Astrocyte (in vitro differentiated cells and primary cell): ENCODE results near the gene B4GALT1. TPM values are rescaled to one million over a fixed set of nuclear protein-coding genes. Genes with fewer than 3 reads are reported as not detected.

ENCODE experiments used
- DNase-seq: peaks from one replicate; pipeline ENCODE4 v3.0.0-alpha.2; 2010; ENCODE audit warnings: low read depth
- FAIRE-seq: peaks from 2 replicates; lab custom pipeline; 2011; peaks lifted over from hg19 to GRCh38; lab: Jason Lieb, UNC
- H2AFZ ChIP-seq: 2 replicates; pipeline ENCODE4 v1.6.0; 2012; ENCODE audit warnings: low read depth, low read length, inconsistent platforms
- H3K27ac ChIP-seq: 2 replicates; pipeline ENCODE4 v1.5.1; 2011; ENCODE audit warnings: low read depth, low read length, inconsistent platforms
- H3K27me3 ChIP-seq: 2 replicates; pipeline ENCODE4 v1.6.0; 2011; ENCODE audit warnings: low read length, inconsistent platforms; ENCODE audit not compliant: insufficient read depth
- H3K36me3 ChIP-seq: 2 replicates; pipeline ENCODE4 v1.5.1; 2011; ENCODE audit warnings: low read length, inconsistent platforms; ENCODE audit not compliant: insufficient read depth
- H3K4me1 ChIP-seq: 2 replicates; pipeline ENCODE4 v1.5.1; 2011; ENCODE audit warnings: low read length, inconsistent platforms; ENCODE audit not compliant: insufficient read depth
- H3K4me2 ChIP-seq: 2 replicates; pipeline ENCODE4 v1.6.0; 2012; ENCODE audit warnings: low read length, inconsistent platforms
- H3K4me3 ChIP-seq: 2 replicates; pipeline ENCODE4 v1.5.1; 2011; ENCODE audit warnings: low read depth, mild to moderate bottlenecking, low read length, inconsistent platforms; ENCODE audit not compliant: insufficient read depth
- H3K79me2 ChIP-seq: 2 replicates; pipeline ENCODE4 v1.6.0; 2012; ENCODE audit warnings: mild to moderate bottlenecking, low read length, inconsistent platforms; ENCODE audit not compliant: insufficient read depth
- H3K9ac ChIP-seq: 2 replicates; pipeline ENCODE4 v1.6.0; 2012; ENCODE audit warnings: mild to moderate bottlenecking, low read length, inconsistent platforms
- H3K9me3 ChIP-seq: 2 replicates; pipeline ENCODE4 v1.5.1; 2012; ENCODE audit warnings: low read depth, mild to moderate bottlenecking, low read length, inconsistent platforms; ENCODE audit not compliant: insufficient read depth
- H4K20me1 ChIP-seq: 2 replicates; pipeline ENCODE4 v1.6.0; 2012; ENCODE audit warnings: low read length, inconsistent platforms; ENCODE audit not compliant: insufficient read depth
- H3K27ac Mint-ChIP-seq: one replicate; pipeline ENCODE4 v1.8.0; 2021; ENCODE audit warnings: mild to moderate bottlenecking, mixed read lengths; ENCODE audit not compliant: unreplicated experiment
- H3K27me3 Mint-ChIP-seq: one replicate; pipeline ENCODE4 v1.8.0; 2021; ENCODE audit warnings: low read depth, mixed read lengths; ENCODE audit not compliant: unreplicated experiment
- H3K36me3 Mint-ChIP-seq: one replicate; pipeline ENCODE4 v1.8.0; 2021; ENCODE audit warnings: low read depth, mixed read lengths; ENCODE audit not compliant: unreplicated experiment
- H3K4me1 Mint-ChIP-seq: one replicate; pipeline ENCODE4 v1.8.0; 2021; ENCODE audit warnings: low read depth, mixed read lengths; ENCODE audit not compliant: unreplicated experiment
- H3K4me3 Mint-ChIP-seq: one replicate; pipeline ENCODE4 v1.8.0; 2021; ENCODE audit warnings: mild to moderate bottlenecking, moderate library complexity, mixed read lengths; ENCODE audit not compliant: unreplicated experiment
- H3K9me3 Mint-ChIP-seq: one replicate; pipeline ENCODE4 v1.8.0; 2021; ENCODE audit warnings: mild to moderate bottlenecking, mixed read lengths; ENCODE audit not compliant: unreplicated experiment
- EZH2 ChIP-seq: IDR thresholded peaks from 2 replicates; pipeline ENCODE4 v1.6.1; 2012; ENCODE audit warnings: mild to moderate bottlenecking, low read length, inconsistent platforms; ENCODE audit not compliant: insufficient read depth
- total RNA-seq: library from RNA; stranded (reverse); gene quantifications from 2 replicates; pipeline ENCODE4 v1.2.1, GENCODE V29; 2021
- TF ChIP-seq, protein P1 (sequence below): IDR thresholded peaks from 2 replicates; pipeline ENCODE4 v1.5.1; 2011; ENCODE audit warnings: low read depth, mild to moderate bottlenecking, inconsistent platforms, low read length, moderate library complexity; ENCODE audit not compliant: insufficient read depth

The B4GALT1 gene
- total RNA-seq, 1 donor from 2014 or later: 93.1 TPM

- peaks cover 34% of the 10 kb centered on the region for H4K20me1 ChIP-seq
- peaks cover 96% of the 10 kb centered on the region for H3K79me2 ChIP-seq
- TF ChIP-seq, protein P1, sequence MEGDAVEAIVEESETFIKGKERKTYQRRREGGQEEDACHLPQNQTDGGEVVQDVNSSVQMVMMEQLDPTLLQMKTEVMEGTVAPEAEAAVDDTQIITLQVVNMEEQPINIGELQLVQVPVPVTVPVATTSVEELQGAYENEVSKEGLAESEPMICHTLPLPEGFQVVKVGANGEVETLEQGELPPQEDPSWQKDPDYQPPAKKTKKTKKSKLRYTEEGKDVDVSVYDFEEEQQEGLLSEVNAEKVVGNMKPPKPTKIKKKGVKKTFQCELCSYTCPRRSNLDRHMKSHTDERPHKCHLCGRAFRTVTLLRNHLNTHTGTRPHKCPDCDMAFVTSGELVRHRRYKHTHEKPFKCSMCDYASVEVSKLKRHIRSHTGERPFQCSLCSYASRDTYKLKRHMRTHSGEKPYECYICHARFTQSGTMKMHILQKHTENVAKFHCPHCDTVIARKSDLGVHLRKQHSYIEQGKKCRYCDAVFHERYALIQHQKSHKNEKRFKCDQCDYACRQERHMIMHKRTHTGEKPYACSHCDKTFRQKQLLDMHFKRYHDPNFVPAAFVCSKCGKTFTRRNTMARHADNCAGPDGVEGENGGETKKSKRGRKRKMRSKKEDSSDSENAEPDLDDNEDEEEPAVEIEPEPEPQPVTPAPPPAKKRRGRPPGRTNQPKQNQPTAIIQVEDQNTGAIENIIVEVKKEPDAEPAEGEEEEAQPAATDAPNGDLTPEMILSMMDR: no peak
- TF ChIP-seq EZH2: no peak
- Mint-ChIP-seq H3K27me3 (no peaks in the 10 kb centered on the region), H3K9me3 (peaks cover 2% of the 10 kb centered on the region), H3K36me3 (no peaks in the 10 kb centered on the region), H3K4me3 (peak overlapping the region; percentile 79), H3K4me1 (peaks cover 79% of the 10 kb centered on the region), H3K27ac (peak overlapping the region; percentile 92)
- H3K9me3 ChIP-seq: no peaks in the 10 kb centered on the region
- H3K4me1 ChIP-seq: peaks cover 55% of the 10 kb centered on the region
- peak overlapping the region; percentile 83 for H3K27ac ChIP-seq
- H3K36me3 ChIP-seq: no peaks in the 10 kb centered on the region
- H3K27me3 ChIP-seq: no peaks in the 10 kb centered on the region
- no peak overlapping the region for H2AFZ ChIP-seq
- DNase-seq (peak; percentile 92), FAIRE-seq (peak; percentile 37)
- H3K4me2 ChIP-seq: peak overlapping the region; percentile 94
- H3K4me3 ChIP-seq: no peak overlapping the region
- peak overlapping the region; percentile 65 for H3K9ac ChIP-seq
Measured at GRCh38 chr9:33159777-33160127, 7.4 kb downstream of the B4GALT1 start.

DNA sequence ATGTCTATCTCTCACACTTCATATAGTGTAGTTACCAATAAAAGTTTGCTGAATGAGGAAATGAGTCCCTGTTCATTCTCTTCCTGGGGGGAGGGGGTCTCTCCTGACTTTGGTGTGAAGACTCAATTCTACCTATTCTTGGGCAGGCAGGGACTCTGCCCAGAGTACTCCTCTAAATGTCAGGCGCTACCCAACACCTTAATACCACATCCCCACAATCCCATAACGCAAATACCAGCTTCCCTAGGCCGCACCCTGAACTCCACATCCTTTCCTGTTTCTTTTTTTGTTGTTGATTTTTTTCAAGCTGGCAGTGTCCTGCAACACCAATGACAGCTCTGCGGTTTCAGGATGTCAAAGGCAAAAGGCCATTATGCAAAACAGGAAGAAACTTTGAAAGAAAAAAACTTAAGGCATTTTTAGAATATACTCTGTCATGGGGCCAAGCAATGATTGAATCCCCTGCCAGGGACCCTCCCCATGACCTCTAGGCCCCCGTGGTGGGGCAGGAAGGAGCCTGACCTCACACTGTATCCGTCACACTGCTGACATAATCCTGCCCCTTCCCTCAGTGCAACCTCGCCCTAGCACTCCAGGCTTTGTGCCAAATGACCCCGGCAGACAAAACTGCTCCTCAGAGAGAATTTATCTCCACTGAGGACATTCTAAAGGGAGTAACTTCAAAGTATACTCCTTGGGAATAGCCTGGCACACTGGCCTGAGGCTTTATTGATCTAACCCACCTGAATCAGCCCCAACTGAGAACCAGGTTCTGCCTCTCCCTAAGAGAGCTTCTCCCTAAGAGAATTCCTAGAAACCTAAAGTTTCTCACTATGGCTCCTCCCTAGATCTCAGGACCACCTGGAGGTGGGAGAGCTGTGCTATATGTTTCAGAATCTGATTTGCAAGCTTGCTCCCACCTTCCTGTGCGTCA, 8.0 kb downstream of the B4GALT1 start:
- peaks cover 75% of the 10 kb centered on the region for H3K4me1 Mint-ChIP-seq
- TF ChIP-seq, protein P1: no peak
- no peak for TF ChIP-seq EZH2
- peak overlapping the region; percentile 65 for H3K9ac ChIP-seq
- peaks cover 96% of the 10 kb centered on the region for H3K79me2 ChIP-seq
- H3K27me3 ChIP-seq: no peaks in the 10 kb centered on the region
- FAIRE-seq (no peak), DNase-seq (no peak)
- peaks cover 2% of the 10 kb centered on the region for H3K9me3 Mint-ChIP-seq
- H3K27me3 Mint-ChIP-seq: no peaks in the 10 kb centered on the region
- peak overlapping the region; percentile 94 for H3K4me2 ChIP-seq
- peaks cover 35% of the 10 kb centered on the region for H4K20me1 ChIP-seq
- peak overlapping the region; percentile 25 for H3K4me3 ChIP-seq
- no peaks in the 10 kb centered on the region for H3K9me3 ChIP-seq
- H2AFZ ChIP-seq: no peak overlapping the region
- H3K4me1 ChIP-seq: peaks cover 52% of the 10 kb centered on the region
- H3K27ac ChIP-seq: peak overlapping the region; percentile 83
- peak overlapping the region; percentile 92 for H3K27ac Mint-ChIP-seq
- no peaks in the 10 kb centered on the region for H3K36me3 ChIP-seq
- no peaks in the 10 kb centered on the region for H3K36me3 Mint-ChIP-seq
- H3K4me3 Mint-ChIP-seq: peak overlapping the region; percentile 79
